Astrocyte of the spinal cord (primary cell): ENCODE results near the gene CTSW.
"Not testable (repeated sequence)": the region's sequence is repeated elsewhere in the genome, so short reads cannot be mapped to it uniquely, and the experiment has no call there.

Experiments used
- DNase-seq: peaks from one replicate; pipeline ENCODE4 v3.0.0; 2011; ENCODE audit warnings: low read depth, low spot score
- H3K4me3 ChIP-seq: 2 replicates; pipeline ENCODE4 v1.5.1; 2011; ENCODE audit warnings: low read depth, mild to moderate bottlenecking, low read length, moderate library complexity
- in situ Hi-C: cut with HindIII; loops from 2 replicates; pipeline ENCODE4 v1.10.0; 2017; ENCODE audit warnings: low sequenced_read_pairs
- TF ChIP-seq, protein P1 (sequence below): IDR thresholded peaks from 2 replicates; pipeline ENCODE4 v1.5.1; 2012; ENCODE audit warnings: low read depth, mild to moderate bottlenecking, low read length, inconsistent platforms

Gene CTSW

DNA sequence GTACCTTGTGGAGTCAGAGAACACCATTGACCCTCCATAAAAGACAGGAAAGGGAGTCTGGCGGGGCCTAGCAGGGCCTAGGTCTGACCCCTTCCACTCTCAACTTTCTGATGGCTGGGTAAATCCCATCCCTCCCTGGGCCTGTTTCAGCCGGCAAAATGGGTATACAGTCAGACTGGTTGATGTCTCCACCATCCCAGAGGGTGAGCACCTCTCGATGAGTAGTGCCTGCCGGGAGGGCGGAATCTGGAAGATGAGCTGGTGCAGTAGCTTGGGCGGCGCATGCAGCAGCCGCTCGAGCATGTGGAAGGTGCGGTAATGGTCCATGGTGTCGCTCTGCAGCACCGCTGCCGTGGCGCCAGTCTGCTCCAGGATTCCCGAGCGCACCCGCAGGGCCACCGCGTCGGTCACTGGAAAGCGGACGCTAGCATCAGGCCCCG lies 8.1 kb downstream of the CTSW start:
- in situ Hi-C loops, result no loop called here
- TF ChIP-seq, protein P1, sequence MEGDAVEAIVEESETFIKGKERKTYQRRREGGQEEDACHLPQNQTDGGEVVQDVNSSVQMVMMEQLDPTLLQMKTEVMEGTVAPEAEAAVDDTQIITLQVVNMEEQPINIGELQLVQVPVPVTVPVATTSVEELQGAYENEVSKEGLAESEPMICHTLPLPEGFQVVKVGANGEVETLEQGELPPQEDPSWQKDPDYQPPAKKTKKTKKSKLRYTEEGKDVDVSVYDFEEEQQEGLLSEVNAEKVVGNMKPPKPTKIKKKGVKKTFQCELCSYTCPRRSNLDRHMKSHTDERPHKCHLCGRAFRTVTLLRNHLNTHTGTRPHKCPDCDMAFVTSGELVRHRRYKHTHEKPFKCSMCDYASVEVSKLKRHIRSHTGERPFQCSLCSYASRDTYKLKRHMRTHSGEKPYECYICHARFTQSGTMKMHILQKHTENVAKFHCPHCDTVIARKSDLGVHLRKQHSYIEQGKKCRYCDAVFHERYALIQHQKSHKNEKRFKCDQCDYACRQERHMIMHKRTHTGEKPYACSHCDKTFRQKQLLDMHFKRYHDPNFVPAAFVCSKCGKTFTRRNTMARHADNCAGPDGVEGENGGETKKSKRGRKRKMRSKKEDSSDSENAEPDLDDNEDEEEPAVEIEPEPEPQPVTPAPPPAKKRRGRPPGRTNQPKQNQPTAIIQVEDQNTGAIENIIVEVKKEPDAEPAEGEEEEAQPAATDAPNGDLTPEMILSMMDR, result no peak
- peak overlapping the region; percentile 65 for H3K4me3 ChIP-seq
- DNase-seq, result no peak

DNA sequence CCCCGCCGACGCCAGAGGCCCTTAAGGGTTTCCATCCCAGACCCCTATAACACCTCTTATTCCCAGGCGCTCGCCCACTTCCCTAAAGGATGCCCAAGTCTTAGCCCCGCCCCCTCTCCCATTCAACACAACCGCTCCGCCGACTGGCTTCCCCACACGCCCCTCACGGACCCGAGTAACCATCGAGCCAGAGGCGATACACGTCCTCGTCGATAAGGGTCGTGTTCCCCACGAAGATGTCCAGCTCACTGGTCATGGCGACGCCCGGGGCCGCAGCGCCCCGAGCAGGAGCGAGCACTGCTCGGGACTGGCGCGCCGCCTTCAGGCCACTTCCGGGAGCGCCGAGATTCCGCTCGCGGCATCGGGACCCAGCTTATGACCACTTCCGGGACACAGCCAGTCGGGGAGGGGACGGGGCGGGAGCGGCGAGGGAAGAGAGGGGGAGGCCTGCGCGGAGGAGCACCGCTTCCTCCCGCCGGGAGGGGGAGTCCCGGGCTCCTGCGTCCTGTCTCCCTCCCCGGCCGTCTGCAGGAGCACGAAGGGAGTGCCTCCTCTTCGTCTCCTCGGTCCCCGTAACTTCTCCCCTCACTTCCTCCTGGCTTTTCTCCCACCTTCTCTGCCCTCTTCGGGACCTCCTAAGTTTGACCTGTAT lies 8.7 kb downstream of the CTSW start, which contains the start of gene FIBP:
Gene FIBP, minus strand, starts transcription at position 309 of the 652 bp plus-strand sequence. Its CDS starts 53 bp downstream, at position 256.
- DNase-seq, result peak; percentile 99
- in situ Hi-C loops, result no loop called here
- TF ChIP-seq, protein P1, result peak; percentile 77
- peak within 1 kb of the TSS; percentile 65 for H3K4me3 ChIP-seq

DNA sequence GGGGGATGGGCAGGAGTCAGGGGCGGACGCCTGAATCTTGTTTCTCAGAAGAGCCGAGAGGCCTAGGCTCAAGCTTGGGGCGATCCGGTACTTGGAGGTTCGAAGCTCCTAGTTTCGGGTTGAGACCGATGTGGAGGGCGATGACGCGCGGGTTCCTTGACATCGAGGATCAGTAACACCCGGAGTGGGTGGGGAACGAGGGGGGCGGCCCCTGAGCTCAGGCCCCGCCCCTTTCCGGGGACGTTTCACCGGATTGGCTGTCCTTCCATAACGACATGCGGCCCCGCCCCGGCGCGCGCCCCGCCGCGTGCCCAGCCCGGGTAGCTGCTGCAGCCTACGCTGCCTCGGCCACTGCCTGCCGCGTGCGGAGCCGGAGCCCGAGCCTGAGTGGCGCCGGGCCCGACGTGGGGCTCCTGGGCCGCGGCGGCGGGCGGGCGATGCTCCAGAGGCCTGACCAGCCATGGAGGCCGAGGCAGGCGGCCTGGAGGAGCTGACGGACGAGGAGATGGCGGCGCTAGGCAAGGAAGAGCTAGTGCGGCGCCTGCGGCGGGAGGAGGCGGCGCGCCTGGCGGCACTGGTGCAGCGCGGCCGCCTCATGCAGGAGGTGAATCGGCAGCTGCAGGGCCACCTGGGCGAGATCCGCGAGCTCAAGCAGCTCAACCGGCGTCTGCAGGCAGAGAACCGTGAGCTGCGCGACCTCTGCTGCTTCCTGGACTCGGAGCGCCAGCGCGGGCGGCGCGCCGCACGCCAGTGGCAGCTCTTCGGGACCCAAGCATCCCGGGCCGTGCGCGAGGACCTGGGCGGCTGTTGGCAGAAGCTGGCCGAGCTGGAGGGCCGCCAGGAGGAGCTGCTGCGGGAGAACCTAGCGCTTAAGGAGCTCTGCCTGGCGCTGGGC lies 10.9 kb downstream of the CTSW start, which contains the start of gene CCDC85B:
Gene CCDC85B, plus strand, starts transcription at position 350 of the 895 bp plus-strand sequence. Its CDS starts 111 bp downstream, at position 461.
- in situ Hi-C loops, result no loop called here
- TF ChIP-seq, protein P1, result no peak
- DNase-seq, result peak; percentile 97

DNA sequence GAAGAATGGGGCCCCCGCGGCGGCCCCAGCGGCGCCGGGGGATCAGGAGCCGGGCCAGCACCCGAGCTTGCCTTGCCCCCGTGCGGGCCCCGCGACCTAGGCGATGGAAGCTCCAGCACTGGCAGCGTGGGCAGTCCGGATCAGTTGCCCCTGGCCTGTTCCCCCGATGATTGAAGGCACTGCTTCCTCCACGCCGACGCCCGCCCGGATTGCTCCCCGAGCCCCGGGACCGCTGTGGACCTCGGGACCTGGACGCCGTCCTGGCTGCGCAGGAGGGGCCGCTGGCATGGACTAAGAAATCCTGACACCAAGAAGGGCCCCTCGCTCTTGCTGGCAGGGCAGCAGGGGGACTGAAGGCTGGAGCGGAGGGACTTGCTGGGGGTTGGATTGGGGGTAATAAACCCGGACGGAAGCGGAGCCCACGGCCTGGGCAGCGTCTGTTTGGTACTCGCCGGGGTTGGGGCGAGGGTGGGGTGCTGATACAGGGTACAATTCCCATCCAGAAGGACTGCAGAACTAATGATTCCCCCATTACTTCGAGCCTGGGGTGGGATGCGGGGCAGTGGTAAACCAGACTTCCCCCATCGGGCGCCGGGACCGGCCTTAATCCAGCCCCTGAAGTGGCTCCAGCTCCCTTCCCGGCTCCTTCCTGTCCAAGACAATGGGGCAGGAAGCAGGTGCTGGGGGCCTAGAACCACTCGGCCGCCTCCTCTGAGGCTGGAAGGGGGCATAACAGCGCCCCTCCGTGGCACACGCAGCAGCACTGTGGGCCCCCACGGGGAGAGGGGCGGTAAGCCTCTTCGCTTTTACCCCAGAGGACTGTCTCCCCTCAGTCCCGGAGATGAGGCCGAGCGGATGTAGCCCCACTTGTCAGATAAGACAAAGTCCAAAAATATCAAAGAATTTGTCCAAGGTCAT lies 11.8 kb downstream of the CTSW start:
- peak; percentile 37 for DNase-seq
- peak overlapping the region; percentile 59 for H3K4me3 ChIP-seq
- TF ChIP-seq, protein P1, result peak; percentile 37
- in situ Hi-C loops, result no loop called here

More for the DNA sequence above, 10.9 kb downstream of the CTSW start, which contains the start of gene CCDC85B:
- peak within 1 kb of the TSS; percentile 65 for H3K4me3 ChIP-seq

DNA sequence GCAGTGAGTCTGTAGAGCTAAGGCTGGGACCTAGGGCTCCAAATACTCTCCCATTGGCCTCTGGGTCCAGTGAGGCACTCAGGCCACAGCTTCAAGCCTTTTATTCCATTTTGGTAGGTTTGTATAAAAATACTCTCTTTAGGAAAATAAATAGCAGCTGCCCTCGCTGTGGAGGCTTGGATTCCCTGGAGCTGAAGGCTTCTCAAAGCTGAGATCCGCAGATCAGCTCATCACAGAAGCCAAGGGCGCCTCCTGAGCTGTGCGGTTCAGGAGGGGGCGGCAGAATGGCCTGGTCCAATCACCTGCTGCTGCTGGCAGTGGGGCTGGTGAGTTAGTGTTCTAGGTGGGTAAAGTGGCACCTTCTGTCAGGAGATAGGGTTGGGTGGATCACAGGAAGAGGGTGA lies 12.5 kb downstream of the CTSW start:
- peak overlapping the region; percentile 59 for H3K4me3 ChIP-seq
- DNase-seq, in situ Hi-C loops: not testable (repeated sequence)

DNA sequence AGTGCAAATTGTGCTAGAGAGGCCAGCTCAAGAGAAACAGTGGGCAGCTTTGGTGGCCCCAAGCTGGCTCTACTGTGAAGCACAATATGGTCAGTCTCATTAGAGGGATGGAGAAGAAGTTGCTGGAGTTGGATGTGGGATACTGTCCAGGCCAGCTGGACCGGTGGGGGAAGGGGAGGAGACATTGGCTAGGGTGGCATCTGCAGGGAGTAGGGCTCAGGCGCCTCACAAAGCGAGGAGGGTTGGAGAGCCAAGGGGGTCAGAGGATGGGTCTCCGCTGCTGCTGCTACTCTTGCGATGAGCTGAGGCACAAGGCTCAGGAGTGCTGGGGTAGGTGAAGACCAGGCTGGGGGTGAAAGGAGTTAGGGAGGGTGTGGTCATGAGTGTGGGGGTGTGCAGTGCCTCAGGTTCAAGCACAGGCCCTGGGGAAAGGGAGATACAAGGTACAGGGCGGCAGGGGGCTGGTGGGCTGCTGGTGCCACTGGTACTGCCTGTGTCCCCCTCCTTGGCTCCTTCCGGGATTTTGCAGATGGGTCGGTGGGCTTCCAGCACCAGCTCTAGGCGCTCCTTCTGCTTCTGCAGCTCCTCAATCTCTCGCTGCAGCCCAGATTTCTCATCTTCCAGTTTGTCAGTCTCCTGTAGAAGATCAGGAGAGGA lies 13.2 kb downstream of the CTSW start:
- in situ Hi-C loops, result no loop called here
- TF ChIP-seq, protein P1, result no peak
- no peak overlapping the region for H3K4me3 ChIP-seq
- DNase-seq, result no peak
